ENCODE measurements around the gene COL9A1.

The COL9A1 gene

DNA sequence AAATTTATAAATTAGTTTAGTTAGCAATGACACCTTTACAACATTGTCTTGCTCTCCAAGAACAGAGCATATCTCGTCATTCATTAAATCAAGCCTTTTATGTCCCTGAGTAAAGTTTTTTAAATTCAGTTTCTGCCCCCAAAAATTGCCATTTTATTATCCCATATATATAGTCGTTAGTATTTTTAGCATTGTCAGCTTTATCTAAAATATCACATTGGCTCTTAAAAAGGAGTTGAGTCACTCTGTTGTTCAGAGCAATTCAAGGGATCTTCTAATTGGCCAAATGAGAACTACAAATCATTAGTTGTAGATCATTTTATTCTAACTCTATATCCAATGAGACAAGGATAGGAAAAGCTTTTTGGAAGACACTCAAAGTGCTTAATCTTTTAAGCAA, 127.1 kb downstream of the COL9A1 start:
- no peak for DNase-seq (ENCODE audit: low spot score)

DNA sequence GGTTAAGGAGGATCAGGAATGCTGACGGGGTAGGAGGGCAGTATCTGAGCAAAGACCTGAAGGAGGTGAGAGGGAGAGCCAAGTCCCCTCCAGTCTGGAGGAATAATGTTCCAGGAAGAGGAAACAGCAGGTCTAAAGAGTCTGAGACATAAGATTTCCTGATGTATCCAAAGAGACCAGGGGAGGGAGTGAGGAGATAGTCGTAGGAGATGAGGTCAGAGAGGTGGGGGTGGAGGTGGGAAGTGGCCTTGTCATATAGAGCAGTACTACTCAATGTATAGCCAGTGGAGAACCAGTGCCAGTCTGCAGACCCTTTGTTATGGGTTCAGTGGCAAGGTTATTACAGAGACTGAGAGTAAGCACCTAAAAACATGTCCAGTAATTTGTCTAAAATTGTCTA, 130.6 kb downstream of the COL9A1 start:
- no peak for DNase-seq (ENCODE audit: low spot score)

DNA sequence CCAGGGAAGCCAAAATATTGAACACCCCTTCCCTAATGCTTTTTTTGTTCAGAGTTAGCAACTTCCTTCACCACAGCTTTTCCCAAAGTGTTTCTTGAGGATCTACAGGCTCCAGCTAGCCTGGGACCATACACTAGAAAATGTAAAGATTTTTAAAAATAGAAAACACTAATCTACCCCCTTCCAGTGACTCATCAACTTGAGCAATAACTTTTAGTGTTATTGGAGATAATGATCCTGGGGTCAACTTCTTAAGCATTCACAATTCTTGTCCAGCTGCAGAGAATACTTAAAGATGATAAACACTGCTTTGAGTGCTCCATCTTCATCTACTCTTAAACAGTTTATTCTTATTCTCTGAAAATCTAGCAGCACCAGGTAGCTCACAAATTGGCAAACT, 131.6 kb downstream of the COL9A1 start:
- no peak for DNase-seq (ENCODE audit: low spot score)

DNA sequence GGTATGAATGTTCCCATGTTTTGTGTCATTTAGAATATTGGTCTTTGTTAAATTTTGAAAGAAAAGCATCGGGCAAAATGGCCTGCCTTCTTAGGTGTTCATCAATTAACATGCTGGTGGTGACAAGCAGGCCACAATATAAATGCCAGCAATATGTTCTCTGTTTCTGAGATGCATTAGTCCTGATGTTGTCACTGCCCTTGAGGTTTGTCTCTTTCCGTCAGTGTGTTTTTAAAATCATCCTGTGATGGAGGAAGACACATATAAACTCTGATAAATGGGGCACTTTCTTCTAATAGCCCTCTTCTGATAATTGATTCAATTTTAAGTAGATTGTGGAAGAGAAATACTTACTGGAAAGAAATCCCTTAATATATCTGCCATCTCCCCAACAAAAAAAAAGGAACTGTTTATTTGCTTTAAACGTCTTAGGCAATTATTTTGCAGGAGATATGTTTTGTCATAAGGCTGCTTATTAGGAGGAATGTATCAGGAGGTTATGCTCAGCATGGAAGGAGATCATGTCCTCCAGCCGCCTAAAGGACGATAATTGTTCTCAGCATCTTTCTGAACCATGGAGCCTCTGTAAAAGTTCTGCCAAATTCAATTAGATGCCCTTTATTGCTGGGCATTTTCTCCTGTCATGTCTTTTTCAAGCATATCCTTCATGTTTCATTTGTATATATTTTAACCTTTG, 134.1 kb downstream of the COL9A1 start:
- DNase-seq (ENCODE audit: low spot score): no peak

All from SK-N-DZ (cell line).